Right renal pelvis (tissue), 4 donors: ENCODE measurements around the gene CYP2W1. TPM values are rescaled to one million over a fixed set of nuclear protein-coding genes. Genes with fewer than 3 reads are reported as not detected.
A peak's percentile ranks its signal among the peaks of the same experiment; 100 is the strongest.

Experiments
- DNase-seq, 4 donors: peaks; one replicate each; pipeline ENCODE4 v3.0.0-alpha.2; 2013; ENCODE audit warnings: low read depth in 4 of 4, low spot score in 3 of 4, missing footprints in 1 of 4
- polyA plus RNA-seq, 4 donors: library from polyadenylated mRNA; unstranded; fragments of 120-200 nt; gene quantifications; one replicate each; pipeline ENCODE4 v1.2.1, GENCODE V29; 2013; ENCODE audit not compliant: insufficient read length in 4 of 4

Gene CYP2W1
- polyA plus RNA-seq, 4 donors = 1.2 to 4.0 (median 2.5) TPM

- no peak for DNase-seq
Measured at GRCh38 chr7:964401-965231, 18.4 kb upstream of the CYP2W1 start.

- no peak for DNase-seq
Measured at GRCh38 chr7:966291-967069, 16.5 kb upstream of the CYP2W1 start.

GRCh38 chr7:967361-968082, 15.5 kb upstream of the CYP2W1 start:
- DNase-seq = no peak

- no peak for DNase-seq
Measured at GRCh38 chr7:968205-969105, 14.5 kb upstream of the CYP2W1 start.

GRCh38 chr7:969403-969802, 13.6 kb upstream of the CYP2W1 start:
- DNase-seq = no peak

GRCh38 chr7:970744-971143, 12.2 kb upstream of the CYP2W1 start:
- no peak for DNase-seq

- DNase-seq = no peak
Measured at GRCh38 chr7:972110-972509, 10.9 kb upstream of the CYP2W1 start.

- no peak for DNase-seq
Measured at GRCh38 chr7:972676-973309, 10.2 kb upstream of the CYP2W1 start.

GRCh38 chr7:973312-973711, 9.7 kb upstream of the CYP2W1 start:
- no peak for DNase-seq

- DNase-seq = no peak
Measured at GRCh38 chr7:974172-974571, 8.8 kb upstream of the CYP2W1 start.

GRCh38 chr7:974820-975681, 7.9 kb upstream of the CYP2W1 start, which contains the start of gene COX19:
Gene COX19, minus strand, starts transcription at chr7:975549. Its CDS starts 40 bp downstream, at chr7:975509.
- peak in 3 of 4 donors; percentile 69 to 78 (median 71) for DNase-seq

GRCh38 chr7:975702-976473, 7.1 kb upstream of the CYP2W1 start:
- DNase-seq = no peak

- DNase-seq = no peak
Measured at GRCh38 chr7:976901-977325, 6.1 kb upstream of the CYP2W1 start.

- DNase-seq = peak in 3 of 4 donors; percentile 67 to 75 (median 73)
Measured at GRCh38 chr7:977326-978048, 5.5 kb upstream of the CYP2W1 start.

GRCh38 chr7:978049-978346, 5.0 kb upstream of the CYP2W1 start:
- no peak for DNase-seq

GRCh38 chr7:978416-979091, 4.4 kb upstream of the CYP2W1 start:
- DNase-seq = no peak

- DNase-seq = no peak
Measured at GRCh38 chr7:979151-979550, 3.8 kb upstream of the CYP2W1 start.
